IMR-90 (cell line): ENCODE results near the gene IMMT. TPM values are rescaled to one million over a fixed set of nuclear protein-coding genes. Genes with fewer than 3 reads are reported as not detected.

Experiments used
- ATAC-seq: fragments of 200-7000 bp; cut with Tn5 transposase; 2 replicates; pipeline ENCODE4 v1.9.1; 2020; ENCODE audit warnings: low read depth, mild to moderate bottlenecking, moderate library complexity
- BruUV-seq: library from RNA; stranded (reverse); fragments of 400-500 nt; replicated peaks from 2 replicates; lab custom pipeline; 2021; lab: Mats Ljungman, UMichigan
- CTCF ChIA-PET: fragments of 300-600 bp; formaldehyde crosslinking; extraction: SDS; loops from one replicate; lab custom pipeline; 2021; ENCODE audit warnings: antibody characterized with exemption; lab: Yijun Ruan, JAX
- POLR2A ChIA-PET: fragments of 300-600 bp; sonication (Branson Sonifier 250); formaldehyde crosslinking; loops from one replicate; lab custom pipeline; 2022; ENCODE audit warnings: antibody characterized with exemption; ENCODE audit not compliant: unreplicated experiment; lab: Charles Lee
- DNase-seq: peaks from one replicate; pipeline ENCODE4 v3.0.0; 2013
- H2AFZ ChIP-seq: replicated peaks from 2 replicates; pipeline ENCODE3; 2013; ENCODE audit warnings: low read length, mild to moderate bottlenecking; ENCODE audit not compliant: poor library complexity
- H2AK5ac ChIP-seq: 2 replicates; pipeline ENCODE4 v1.6.1; 2013; ENCODE audit warnings: low read depth, low read length, inconsistent platforms
- H2AK9ac ChIP-seq: replicated peaks from 2 replicates; pipeline ENCODE3; 2013; ENCODE audit warnings: mild to moderate bottlenecking, low read depth, low read length, moderate library complexity; ENCODE audit not compliant: poor library complexity
- H2BK120ac ChIP-seq: 2 replicates; pipeline ENCODE4 v1.6.1; 2013; ENCODE audit warnings: low read depth, low read length, inconsistent platforms
- H2BK15ac ChIP-seq: 3 replicates; pipeline ENCODE4 v1.6.1; 2013; ENCODE audit warnings: low read depth, low read length, inconsistent platforms
- H2BK20ac ChIP-seq: 2 replicates; pipeline ENCODE4 v1.6.1; 2013; ENCODE audit warnings: low read depth, mild to moderate bottlenecking, inconsistent platforms, low read length, moderate library complexity
- H2BK5ac ChIP-seq: 2 replicates; pipeline ENCODE4 v1.6.1; 2013; ENCODE audit warnings: mild to moderate bottlenecking, low read depth, low read length, inconsistent platforms; ENCODE audit not compliant: poor library complexity, severe bottlenecking
- H3K14ac ChIP-seq: replicated peaks from 2 replicates; pipeline ENCODE4 v1.6.1; 2013; ENCODE audit warnings: low read depth, low read length, inconsistent platforms
- H3K18ac ChIP-seq: 2 replicates; pipeline ENCODE4 v1.6.1; 2013; ENCODE audit warnings: low read depth, low read length, control low read depth
- H3K23ac ChIP-seq: 2 replicates; pipeline ENCODE4 v1.6.1; 2013; ENCODE audit warnings: low read depth, low read length, inconsistent platforms
- H3K27ac ChIP-seq: 2 replicates; pipeline ENCODE4 v1.5.1; 2013; ENCODE audit warnings: mild to moderate bottlenecking, control low read depth, low read length; ENCODE audit not compliant: insufficient read depth
- H3K27me3 ChIP-seq: 2 replicates; pipeline ENCODE4 v1.6.1; 2013; ENCODE audit warnings: low read length; ENCODE audit not compliant: control insufficient read depth, insufficient read depth
- H3K36me3 ChIP-seq: 2 replicates; pipeline ENCODE4 v1.6.1; 2013; ENCODE audit warnings: low read length, mixed read lengths; ENCODE audit not compliant: control insufficient read depth, insufficient read depth
- H3K4ac ChIP-seq: 2 replicates; pipeline ENCODE4 v1.6.1; 2013; ENCODE audit warnings: low read depth, low read length, inconsistent platforms
- H3K4me1 ChIP-seq: 2 replicates; pipeline ENCODE4 v1.6.1; 2013; ENCODE audit warnings: low read length, mixed read lengths; ENCODE audit not compliant: control insufficient read depth, insufficient read depth
- H3K4me2 ChIP-seq: 2 replicates; pipeline ENCODE4 v1.6.1; 2013; ENCODE audit warnings: low read depth, mild to moderate bottlenecking, control low read depth, low read length, moderate library complexity
- H3K4me3 ChIP-seq: 2 replicates; pipeline ENCODE4 v1.5.1; 2013; ENCODE audit warnings: low read depth, mild to moderate bottlenecking, control low read depth, low read length, moderate library complexity; ENCODE audit not compliant: insufficient read depth
- H3K56ac ChIP-seq: 2 replicates; pipeline ENCODE4 v1.6.1; 2013; ENCODE audit warnings: low read length, inconsistent platforms; ENCODE audit not compliant: insufficient read depth; ENCODE audit errors: extremely low read depth
- H3K79me1 ChIP-seq, 2 experiments: 2 replicates each; pipeline ENCODE4 v1.6.1; 2013; ENCODE audit warnings: low read length in 2 of 2, inconsistent platforms in 1 of 2, low read depth in 1 of 2
- H3K9ac ChIP-seq: 2 replicates; pipeline ENCODE4 v1.6.1; 2013; ENCODE audit warnings: low read depth, low read length, control low read depth
- H3K9me1 ChIP-seq: 2 replicates; pipeline ENCODE4 v1.6.1; 2013; ENCODE audit warnings: low read length, inconsistent platforms; ENCODE audit not compliant: insufficient read depth
- H3K9me3 ChIP-seq: 2 replicates; pipeline ENCODE4 v1.6.1; 2013; ENCODE audit warnings: low read length; ENCODE audit not compliant: control insufficient read depth, insufficient read depth
- H4K20me1 ChIP-seq: 2 replicates; pipeline ENCODE4 v1.6.1; 2013; ENCODE audit warnings: low read length, inconsistent platforms; ENCODE audit not compliant: insufficient read depth
- H4K5ac ChIP-seq: 2 replicates; pipeline ENCODE4 v1.6.1; 2013; ENCODE audit warnings: mild to moderate bottlenecking, low read depth, low read length, control low read depth
- H4K8ac ChIP-seq, 2 experiments: 2 replicates each; pipeline ENCODE4 v1.6.1; 2013; ENCODE audit warnings: low read depth in 2 of 2, low read length in 2 of 2, control low read depth in 1 of 2, inconsistent platforms in 1 of 2
- H4K91ac ChIP-seq: 2 replicates; pipeline ENCODE4 v1.6.1; 2013; ENCODE audit warnings: low read depth, low read length, inconsistent platforms; ENCODE audit not compliant: insufficient read depth
- BHLHE40 ChIP-seq: fragments of 150-350 bp; IDR thresholded peaks from 2 replicates; pipeline ENCODE4 v1.6.1; 2016; ENCODE audit warnings: mild to moderate bottlenecking, low read depth, low read length
- FOS ChIP-seq: fragments of 150-350 bp; IDR thresholded peaks from 2 replicates; pipeline ENCODE4 v1.6.1; 2016; ENCODE audit warnings: low read depth, low read length
- MAFK ChIP-seq: IDR thresholded peaks from 2 replicates; pipeline ENCODE4 v1.6.1; 2012; ENCODE audit warnings: low read depth, low read length, improper control_type of control experiment
- NFE2L2 ChIP-seq: fragments of 150-350 bp; IDR thresholded peaks from 2 replicates; pipeline ENCODE4 v1.6.1; 2016; ENCODE audit warnings: low read depth, mild to moderate bottlenecking, low read length
- POLR2A ChIP-seq: IDR thresholded peaks from 2 replicates; pipeline ENCODE4 v1.6.1; 2012; ENCODE audit warnings: mild to moderate bottlenecking, low read depth, low read length
- RAD21 ChIP-seq: IDR thresholded peaks from 2 replicates; pipeline ENCODE4 v1.6.1; 2012; ENCODE audit warnings: low read length, improper control_type of control experiment
- SMC3 ChIP-seq: fragments of 150-350 bp; IDR thresholded peaks from 2 replicates; pipeline ENCODE4 v1.6.1; 2016; ENCODE audit warnings: low read depth, mild to moderate bottlenecking, antibody characterized with exemption, low read length, moderate library complexity
- WGBS, 2 experiments: methylation state at CpG; one replicate each; pipeline versions ENCODE4 v1.1.5 to v1.1.7; 2013; ENCODE audit warnings: missing lambda C conversion rate in 2 of 2; ENCODE audit not compliant: insufficient read length in 1 of 2; ENCODE audit errors: extremely low coverage in 2 of 2; 5-methylcytosine and 5-hydroxymethylcytosine counted together
- dilution Hi-C: fragments of 300-500 bp; cut with HindIII; formaldehyde crosslinking; loops from one replicate; pipeline ENCODE4 v1.14.3; 2018; ENCODE audit warnings: low sequenced_read_pairs; ENCODE audit not compliant: unreplicated experiment
- in situ Hi-C: fragments of 300-500 bp; cut with MboI; formaldehyde crosslinking; loops from 3 replicates; pipeline ENCODE4 v1.14.3; 2019; ENCODE audit warnings: low sequenced_read_pairs, inconsistent platforms, mixed read lengths
- intact Hi-C: fragments of 100-400 bp; cut with micrococcal nuclease; formaldehyde crosslinking; loops from 2 replicates; pipeline ENCODE4 v1.10.0; 2022
- polyA plus RNA-seq, 3 experiments: library from polyadenylated mRNA; depleted of rRNA; stranded (reverse); fragments of >200 nt; gene quantifications; 2 replicates each; pipeline ENCODE4 v1.2.3, GENCODE V29; 2012; ENCODE audit warnings: low replicate concordance in 1 of 3
- total RNA-seq: library from RNA; depleted of rRNA; stranded (reverse); fragments of >200 nt; gene quantifications from 2 replicates; pipeline ENCODE4 v1.2.3, GENCODE V29; 2012
- TF ChIP-seq, protein P1 (sequence below): fragments of 150-350 bp; IDR thresholded peaks from 2 replicates; pipeline ENCODE4 v1.6.1; 2016; ENCODE audit warnings: low read depth, mild to moderate bottlenecking, low read length, moderate library complexity, borderline replicate concordance
- TF ChIP-seq, protein P2 (sequence below): fragments of 150-350 bp; IDR thresholded peaks from 2 replicates; pipeline ENCODE4 v1.6.1; 2017; ENCODE audit warnings: mild to moderate bottlenecking, antibody characterized with exemption, low read length, low read depth

Gene IMMT
- total and polyA plus RNA-seq, 2 of the 4 experiments (the other 2 are of a cell fraction): 50.5 to 87.3 TPM

DNA sequence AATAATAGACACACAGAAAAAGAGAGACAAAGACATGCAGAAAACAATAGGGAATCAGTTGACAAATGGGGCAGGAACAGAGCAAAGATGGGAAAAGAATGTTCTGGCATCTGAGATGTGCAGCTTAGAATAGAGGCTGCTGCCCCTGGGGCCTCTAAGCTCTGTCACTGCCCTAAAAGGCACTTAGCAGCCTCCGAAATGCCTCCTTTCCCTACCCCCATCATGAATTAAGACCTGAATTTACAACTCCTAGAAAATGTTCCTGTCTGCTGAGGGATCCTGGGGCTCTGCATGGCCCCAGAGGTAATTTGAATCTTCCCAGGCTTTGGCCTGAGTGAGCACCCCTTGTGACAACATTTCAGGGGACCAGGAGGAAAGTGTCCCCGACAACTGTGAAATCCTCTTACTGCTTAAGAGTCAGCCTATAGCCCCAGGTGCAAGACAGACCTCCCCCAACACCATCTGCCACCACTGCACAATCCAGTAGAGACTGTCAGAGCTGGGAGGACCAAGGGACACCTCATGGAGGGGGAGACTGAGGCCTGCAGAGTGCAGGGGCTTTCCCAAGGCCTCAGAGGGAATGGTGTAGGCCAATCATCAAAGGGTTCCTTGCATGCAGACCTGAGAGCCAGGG lies 28.8 kb upstream of the IMMT start:
- POLR2A ChIA-PET: no interaction called here
- H2BK5ac ChIP-seq: no peak overlapping the region
- DNase-seq: no peak
- no peak overlapping the region for H2BK120ac ChIP-seq
- peaks cover 3% of the 10 kb centered on the region; the same call in 1 of the 2 replicates for H3K9me1 ChIP-seq
- no peak overlapping the region for H3K4me2 ChIP-seq
- H3K18ac ChIP-seq: no peak overlapping the region
- dilution Hi-C loops: no loop called here
- CTCF ChIA-PET: no interaction called here
- no peak overlapping the region for H2AFZ ChIP-seq
- no peak overlapping the region for H2AK9ac ChIP-seq
- no peak overlapping the region for H2BK20ac ChIP-seq
- ATAC-seq: no peak
- no peak overlapping the region for H3K27ac ChIP-seq
- no peak overlapping the region for H2AK5ac ChIP-seq
- BruUV-seq: no TSS peak
- no peak overlapping the region for H4K5ac ChIP-seq
- in situ Hi-C loops: no loop called here
- H3K56ac ChIP-seq: no peak overlapping the region
- no peak overlapping the region for H3K14ac ChIP-seq
- no peaks in the 10 kb centered on the region for H3K79me1 ChIP-seq
- H3K23ac ChIP-seq: no peak overlapping the region
- H4K8ac ChIP-seq: no peak overlapping the region
- no peak overlapping the region for H4K91ac ChIP-seq
- H3K27me3 ChIP-seq: peaks cover 4% of the 10 kb centered on the region; the same call in 1 of the 2 replicates
- intact Hi-C loops: loop anchor here (2.0 to 5.0 kb wide), 2 partner anchors 145 to 253 kb away; no protein-coding TSS in a partner anchor
- 100% methylated on average over 1 of the region's 2 CpGs; no CpG with 5 or more reads in 1 of the 2 experiments for WGBS, 2 experiments
- no peaks in the 10 kb centered on the region for H3K9me3 ChIP-seq
- no peak overlapping the region for H3K4ac ChIP-seq
- peaks cover 7% of the 10 kb centered on the region for H3K4me1 ChIP-seq
- no peak overlapping the region for H2BK15ac ChIP-seq
- H4K20me1 ChIP-seq: no peaks in the 10 kb centered on the region
- H3K4me3 ChIP-seq: no peak overlapping the region
- no peaks in the 10 kb centered on the region for H3K36me3 ChIP-seq
- no peak overlapping the region for H3K9ac ChIP-seq
- TF ChIP-seq, protein P1, sequence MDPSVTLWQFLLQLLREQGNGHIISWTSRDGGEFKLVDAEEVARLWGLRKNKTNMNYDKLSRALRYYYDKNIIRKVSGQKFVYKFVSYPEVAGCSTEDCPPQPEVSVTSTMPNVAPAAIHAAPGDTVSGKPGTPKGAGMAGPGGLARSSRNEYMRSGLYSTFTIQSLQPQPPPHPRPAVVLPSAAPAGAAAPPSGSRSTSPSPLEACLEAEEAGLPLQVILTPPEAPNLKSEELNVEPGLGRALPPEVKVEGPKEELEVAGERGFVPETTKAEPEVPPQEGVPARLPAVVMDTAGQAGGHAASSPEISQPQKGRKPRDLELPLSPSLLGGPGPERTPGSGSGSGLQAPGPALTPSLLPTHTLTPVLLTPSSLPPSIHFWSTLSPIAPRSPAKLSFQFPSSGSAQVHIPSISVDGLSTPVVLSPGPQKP: no peak
- TF ChIP-seq SMC3: no peak
- TF ChIP-seq RAD21: no peak
- no peak for TF ChIP-seq NFE2L2
- no peak for TF ChIP-seq FOS
- TF ChIP-seq MAFK: no peak
- TF ChIP-seq, protein P2, sequence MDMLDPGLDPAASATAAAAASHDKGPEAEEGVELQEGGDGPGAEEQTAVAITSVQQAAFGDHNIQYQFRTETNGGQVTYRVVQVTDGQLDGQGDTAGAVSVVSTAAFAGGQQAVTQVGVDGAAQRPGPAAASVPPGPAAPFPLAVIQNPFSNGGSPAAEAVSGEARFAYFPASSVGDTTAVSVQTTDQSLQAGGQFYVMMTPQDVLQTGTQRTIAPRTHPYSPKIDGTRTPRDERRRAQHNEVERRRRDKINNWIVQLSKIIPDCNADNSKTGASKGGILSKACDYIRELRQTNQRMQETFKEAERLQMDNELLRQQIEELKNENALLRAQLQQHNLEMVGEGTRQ: no peak
- no peak for TF ChIP-seq BHLHE40
- TF ChIP-seq POLR2A: no peak
